Kidney (tissue), 14 donors: Measurements from ENCODE around the gene PLEKHA6. TPM values are rescaled to one million over a fixed set of nuclear protein-coding genes. Genes with fewer than 3 reads are reported as not detected.
A peak's percentile ranks its signal among the peaks of the same experiment; 100 is the strongest.

ENCODE experiments used
- DNase-seq, 5 donors: peaks; one replicate each; pipeline ENCODE4 v3.0.0-alpha.2; 2013 to 2020
- FAIRE-seq: peaks from 2 replicates; lab custom pipeline; 2012; peaks lifted over from hg19 to GRCh38; lab: Jason Lieb, UNC
- H3K27ac ChIP-seq, 2 donors: one replicate each; pipeline ENCODE4 v1.7.0; 2013; ENCODE audit warnings: low read depth in 2 of 2, low read length in 2 of 2, inconsistent platforms in 1 of 2
- H3K27me3 ChIP-seq: one replicate; pipeline ENCODE4 v1.7.1; 2013; ENCODE audit warnings: low read length, inconsistent platforms; ENCODE audit not compliant: control insufficient read depth, insufficient read depth
- H3K36me3 ChIP-seq, 3 donors: one replicate each; pipeline versions ENCODE4 v1.7.0 to v1.7.1; 2013; ENCODE audit warnings: low read length in 3 of 3, control low read depth in 1 of 3, inconsistent platforms in 1 of 3; ENCODE audit not compliant: insufficient read depth in 3 of 3, control insufficient read depth in 2 of 3
- H3K4me1 ChIP-seq, 3 donors: one replicate each; pipeline versions ENCODE4 v1.7.0 to v1.7.1; 2013; ENCODE audit warnings: low read length in 3 of 3, inconsistent platforms in 1 of 3, low read depth in 1 of 3; ENCODE audit not compliant: control insufficient read depth in 2 of 3, insufficient read depth in 2 of 3
- H3K4me3 ChIP-seq, 3 donors: one replicate each; pipeline versions ENCODE4 v1.7.0 to v1.8.1; 2013; ENCODE audit warnings: low read length in 3 of 3, control low read depth in 1 of 3, inconsistent platforms in 1 of 3
- H3K9ac ChIP-seq, 3 donors: one replicate each; pipeline versions ENCODE4 v1.7.0 to v1.7.1; 2013; ENCODE audit warnings: low read length in 3 of 3, control low read depth in 1 of 3, inconsistent platforms in 1 of 3
- H3K9me3 ChIP-seq, 3 donors: one replicate each; pipeline versions ENCODE4 v1.7.0 to v1.7.1; 2013; ENCODE audit warnings: low read length in 3 of 3, control low read depth in 1 of 3, inconsistent platforms in 1 of 3; ENCODE audit not compliant: control insufficient read depth in 2 of 3, insufficient read depth in 1 of 3
- intact Hi-C: fragments of 100-400 bp; cut with DNase I; formaldehyde crosslinking; loops from one replicate; pipeline ENCODE4 v1.11.1; 2022
- polyA plus RNA-seq: library from polyadenylated mRNA; stranded (reverse); fragments of 350-450 nt; fragmentation: Illumina TruSeq; extraction: RNeasy Lipid Tissue Mini Kit (QIAGEN cat#74804); gene quantifications from one replicate; pipeline ENCODE4 v1.2.3, GENCODE V29; 2014; ENCODE audit warnings: low read depth, low replicate concordance; ENCODE audit not compliant: insufficient read depth
- total RNA-seq: library from RNA; stranded (reverse); fragmentation: NEBNext Ultra II Directional; extraction: Animal tissue kit (Norgen Biotek cat#: 25700); gene quantifications from one replicate; pipeline ENCODE4 v1.2.1, GENCODE V29; 2021
- TF ChIP-seq, protein P1 (sequence below): IDR thresholded peaks from 3 replicates; pipeline ENCODE4 v1.5.1; 2012; ENCODE audit warnings: mild to moderate bottlenecking, moderate library complexity, borderline replicate concordance; ENCODE audit not compliant: insufficient read depth; ENCODE audit errors: extremely low read depth
- donor health status: control.
- donor health status: control.
- donor health status: control.
- donor health status: control.
- donor health status: control.
- donor health status: DM: yes; HTN: yes; CAD: no.
- donor health status: Normal renal cell carcinoma (clear cell type).

Gene PLEKHA6
- total and polyA plus RNA-seq, 2 donors from 2014 or later = 17.5 to 65.1 TPM

DNA sequence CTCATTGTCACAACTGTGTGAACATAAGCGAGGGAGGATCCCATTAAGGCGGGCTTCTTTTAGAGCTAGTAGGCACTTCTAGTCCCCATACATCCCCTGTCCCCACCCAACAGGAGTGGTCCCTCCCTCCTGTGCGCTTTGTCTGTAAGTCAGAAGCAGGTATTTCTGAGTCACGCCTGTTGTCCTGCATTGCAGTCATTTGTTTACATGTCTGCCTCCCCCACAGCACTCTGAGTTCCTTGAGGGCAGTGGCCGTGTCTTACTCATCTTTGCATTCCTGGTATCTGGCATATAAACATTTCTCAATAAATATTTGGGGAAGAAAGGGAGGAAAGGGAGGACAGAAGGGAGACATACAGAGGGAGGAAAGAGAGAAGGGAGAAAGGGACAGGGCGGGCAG, 40.3 kb downstream of the PLEKHA6 start:
- Histone ChIP-seq H3K27ac (peak overlapping the region in 1 of 2 donors; percentile 23), H3K9me3 (no peaks in the 10 kb centered on the region), H3K4me1 (peaks cover 12 to 30% (median 25%) of the 10 kb centered on the region in 3 donors), H3K4me3 (no peak overlapping the region), H3K9ac (no peak overlapping the region), H3K27me3 (no peaks in the 10 kb centered on the region), H3K36me3 (no peaks in the 10 kb centered on the region)
- DNase-seq (peak in 3 of 5 donors; percentile 55 to 79 (median 63)), FAIRE-seq (no peak)
- intact Hi-C loops = no loop called here
- TF ChIP-seq, protein P1, sequence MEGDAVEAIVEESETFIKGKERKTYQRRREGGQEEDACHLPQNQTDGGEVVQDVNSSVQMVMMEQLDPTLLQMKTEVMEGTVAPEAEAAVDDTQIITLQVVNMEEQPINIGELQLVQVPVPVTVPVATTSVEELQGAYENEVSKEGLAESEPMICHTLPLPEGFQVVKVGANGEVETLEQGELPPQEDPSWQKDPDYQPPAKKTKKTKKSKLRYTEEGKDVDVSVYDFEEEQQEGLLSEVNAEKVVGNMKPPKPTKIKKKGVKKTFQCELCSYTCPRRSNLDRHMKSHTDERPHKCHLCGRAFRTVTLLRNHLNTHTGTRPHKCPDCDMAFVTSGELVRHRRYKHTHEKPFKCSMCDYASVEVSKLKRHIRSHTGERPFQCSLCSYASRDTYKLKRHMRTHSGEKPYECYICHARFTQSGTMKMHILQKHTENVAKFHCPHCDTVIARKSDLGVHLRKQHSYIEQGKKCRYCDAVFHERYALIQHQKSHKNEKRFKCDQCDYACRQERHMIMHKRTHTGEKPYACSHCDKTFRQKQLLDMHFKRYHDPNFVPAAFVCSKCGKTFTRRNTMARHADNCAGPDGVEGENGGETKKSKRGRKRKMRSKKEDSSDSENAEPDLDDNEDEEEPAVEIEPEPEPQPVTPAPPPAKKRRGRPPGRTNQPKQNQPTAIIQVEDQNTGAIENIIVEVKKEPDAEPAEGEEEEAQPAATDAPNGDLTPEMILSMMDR = no peak

DNA sequence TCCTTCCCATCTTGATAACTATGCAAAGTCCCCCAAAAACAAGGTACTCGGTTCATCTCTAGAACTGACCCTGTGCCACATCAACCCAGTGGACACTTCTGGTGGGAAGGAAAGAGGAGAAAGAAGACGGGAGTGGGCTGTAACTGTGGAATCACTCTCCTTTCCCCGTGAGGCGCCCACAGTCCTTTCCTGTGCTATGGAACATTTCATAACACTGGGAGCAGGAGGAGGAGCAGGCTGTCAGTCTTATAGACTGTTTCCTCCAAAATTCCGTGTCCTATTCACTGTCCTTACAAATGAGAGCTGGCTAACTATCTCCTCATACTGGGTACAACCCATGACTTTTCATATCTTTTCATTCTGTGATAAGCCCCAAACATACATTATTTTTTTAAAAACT, 40.7 kb downstream of the PLEKHA6 start:
- DNase-seq (no peak), FAIRE-seq (no peak)
- no peak overlapping the region for H3K4me3 ChIP-seq
- H3K27ac ChIP-seq = peak overlapping the region in 1 of 2 donors; percentile 24
- no peaks in the 10 kb centered on the region for H3K27me3 ChIP-seq
- H3K36me3 ChIP-seq = no peaks in the 10 kb centered on the region
- no peaks in the 10 kb centered on the region for H3K9me3 ChIP-seq
- peaks cover 14 to 32% (median 29%) of the 10 kb centered on the region in 3 donors for H3K4me1 ChIP-seq
- TF ChIP-seq, protein P1 = no peak
- no peak overlapping the region for H3K9ac ChIP-seq
- intact Hi-C loops = no loop called here

GRCh38 chr1:204318324-204318723, 41.4 kb downstream of the PLEKHA6 start:
- intact Hi-C loops = no loop called here
- H3K27me3 ChIP-seq = no peaks in the 10 kb centered on the region
- peaks cover 16 to 38% (median 33%) of the 10 kb centered on the region in 3 donors for H3K4me1 ChIP-seq
- DNase-seq (no peak), FAIRE-seq (no peak)
- H3K36me3 ChIP-seq = no peaks in the 10 kb centered on the region
- H3K9ac ChIP-seq = no peak overlapping the region
- H3K9me3 ChIP-seq = no peaks in the 10 kb centered on the region
- TF ChIP-seq, protein P1 = no peak
- H3K4me3 ChIP-seq = no peak overlapping the region
- no peak overlapping the region for H3K27ac ChIP-seq

GRCh38 chr1:204317170-204317569, 42.6 kb downstream of the PLEKHA6 start:
- peaks cover 16 to 38% (median 32%) of the 10 kb centered on the region in 3 donors for H3K4me1 ChIP-seq
- no peak overlapping the region for H3K4me3 ChIP-seq
- DNase-seq (no peak), FAIRE-seq (no peak)
- intact Hi-C loops = no loop called here
- H3K36me3 ChIP-seq = no peaks in the 10 kb centered on the region
- no peak overlapping the region for H3K27ac ChIP-seq
- TF ChIP-seq, protein P1 = no peak
- H3K9me3 ChIP-seq = no peaks in the 10 kb centered on the region
- H3K27me3 ChIP-seq = no peaks in the 10 kb centered on the region
- H3K9ac ChIP-seq = no peak overlapping the region
